HG03571 (cell line): Measurements from ENCODE around the gene ZNF716.
"Not testable (repeated sequence)": the region's sequence is repeated elsewhere in the genome, so short reads cannot be mapped to it uniquely, and the experiment has no call there.

Source experiments
- ATAC-seq: cut with Tn5 transposase; IDR thresholded peaks from one replicate; pipeline ENCODE4 v1.9.1; 2021; ENCODE audit not compliant: unreplicated experiment

ZNF716 gene

DNA sequence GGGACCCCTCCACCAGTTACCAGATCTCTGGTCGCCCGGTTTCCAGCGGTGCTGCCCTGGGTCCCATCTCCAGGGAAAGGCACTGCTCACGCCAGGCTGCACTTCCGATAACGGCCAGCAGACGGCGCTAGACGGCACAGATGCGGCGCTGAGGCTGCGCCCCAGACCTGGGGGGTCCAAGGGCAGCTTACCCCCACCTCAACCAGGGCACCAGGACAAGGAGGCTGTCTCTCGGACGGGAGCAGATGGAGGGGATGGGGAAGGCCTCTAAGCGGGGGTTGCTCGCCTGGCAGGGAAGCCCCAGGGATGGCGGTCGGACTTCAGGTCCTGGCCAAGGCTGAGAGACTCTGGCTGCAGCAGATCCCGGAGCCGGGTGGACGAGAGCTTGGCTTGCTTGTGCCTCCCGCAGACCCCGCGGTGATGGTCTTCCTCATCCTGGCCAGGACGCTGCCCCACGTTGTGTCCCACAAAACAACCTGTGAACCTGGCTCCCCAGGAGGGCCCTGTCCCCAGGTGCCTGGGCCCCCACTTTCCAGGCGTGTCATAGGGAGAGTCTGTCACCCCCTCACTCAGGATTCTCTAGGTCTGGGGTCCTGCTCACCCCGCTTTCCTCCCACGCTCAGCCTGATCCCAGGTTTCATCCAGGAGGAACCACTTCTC lies 23.9 kb upstream of the ZNF716 start:
- no peak for ATAC-seq

DNA sequence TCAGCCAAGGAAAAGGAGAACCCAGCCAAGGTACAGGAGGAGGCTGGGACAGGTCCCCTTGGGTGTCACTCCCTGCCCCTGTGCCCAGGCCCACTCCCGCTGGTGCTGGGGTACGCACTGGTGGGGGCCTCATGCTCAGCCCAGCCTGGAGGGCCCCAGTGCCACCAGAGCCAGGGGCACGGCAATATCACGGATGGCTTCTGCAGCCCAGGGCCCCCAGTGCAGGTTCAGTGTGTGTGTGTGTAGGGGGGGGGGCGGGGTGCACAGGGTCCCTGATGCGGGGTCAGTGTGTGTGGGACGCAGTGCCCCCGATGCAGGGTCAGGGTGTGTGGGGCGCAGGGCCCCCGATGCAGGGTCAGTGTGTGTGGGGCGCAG lies 23.4 kb upstream of the ZNF716 start:
- no peak for ATAC-seq

DNA sequence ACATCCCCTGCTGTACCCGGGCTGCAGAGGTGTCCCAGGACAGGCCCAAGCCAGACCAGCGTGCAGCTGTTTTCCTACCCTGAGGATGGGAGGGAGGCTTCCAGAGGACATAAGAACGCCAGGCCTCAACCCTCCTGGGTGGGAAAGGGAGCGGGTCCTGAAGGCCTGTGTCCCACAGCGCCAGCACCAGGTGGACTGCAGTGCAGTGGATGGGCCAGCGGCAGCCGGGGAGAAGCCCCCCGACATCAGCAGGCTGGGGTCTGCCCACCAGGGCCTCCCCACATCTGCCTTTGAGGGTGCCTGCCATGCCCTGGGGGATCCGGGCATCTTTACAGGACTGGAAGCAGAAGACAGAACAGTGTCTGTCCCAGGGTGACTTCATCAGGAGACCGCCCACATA lies 22.8 kb upstream of the ZNF716 start:
- no peak for ATAC-seq

DNA sequence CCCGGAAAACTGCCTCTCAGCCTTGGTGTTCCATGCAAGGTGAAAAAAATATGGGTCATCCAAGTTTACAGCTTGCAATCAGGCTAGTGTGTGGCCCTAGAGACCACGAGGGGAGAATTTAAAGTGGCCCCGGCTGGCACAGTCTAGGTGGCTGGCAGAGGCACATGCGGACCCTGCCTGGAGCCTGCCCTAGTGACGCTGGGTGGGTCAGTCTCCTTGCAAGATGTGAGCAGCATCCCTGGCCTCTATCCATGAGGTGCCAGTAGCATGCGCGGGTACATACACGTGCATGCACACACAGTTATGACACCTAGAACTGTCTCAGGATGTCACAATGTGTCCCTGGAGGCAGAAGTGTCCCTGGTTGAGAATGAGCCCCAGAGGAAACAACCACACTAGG lies 22.4 kb upstream of the ZNF716 start:
- ATAC-seq: no peak

DNA sequence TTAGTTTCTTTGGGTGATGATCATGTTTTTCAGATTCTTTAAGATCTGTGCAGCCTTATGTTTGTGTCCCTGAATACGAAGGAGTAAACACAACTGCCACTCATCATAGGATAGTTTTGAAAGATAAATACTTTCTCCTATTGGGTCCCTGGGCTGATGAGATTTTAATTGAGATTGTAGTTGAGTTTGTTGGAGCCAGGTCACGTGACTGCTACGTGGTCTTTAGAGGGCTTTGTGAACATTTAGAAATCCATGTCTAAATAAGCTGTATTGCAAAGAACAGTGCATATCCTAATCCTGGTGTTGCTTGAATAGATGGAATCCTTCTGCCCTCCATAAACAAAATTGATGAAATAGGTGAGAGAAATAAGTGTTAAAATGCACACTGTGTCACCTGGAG lies 17.4 kb upstream of the ZNF716 start:
- ATAC-seq: no peak

DNA sequence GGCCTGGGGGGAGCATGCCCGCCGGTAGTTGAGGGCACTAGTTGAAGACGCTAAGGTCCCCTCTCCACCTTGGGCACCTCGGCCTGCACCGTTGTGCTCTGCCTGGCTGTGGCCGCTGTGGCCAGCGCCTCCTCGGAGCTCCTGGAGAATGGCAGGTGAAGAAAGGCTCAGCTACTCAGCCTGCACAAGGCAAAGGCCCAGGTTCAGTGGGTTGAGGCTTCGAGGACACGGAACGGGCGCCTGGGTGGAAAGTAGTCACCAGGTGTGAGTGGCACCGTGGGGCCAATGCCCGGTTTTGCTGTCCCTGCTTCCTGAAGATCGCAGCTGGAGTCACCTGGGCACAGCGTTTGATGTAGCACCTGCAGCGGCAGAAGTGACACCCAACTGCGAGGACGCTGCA lies 12.4 kb upstream of the ZNF716 start:
- no peak for ATAC-seq

- no peak for ATAC-seq
Observed at GRCh38 chr7:57438244-57438643, 11.7 kb upstream of the ZNF716 start.

DNA sequence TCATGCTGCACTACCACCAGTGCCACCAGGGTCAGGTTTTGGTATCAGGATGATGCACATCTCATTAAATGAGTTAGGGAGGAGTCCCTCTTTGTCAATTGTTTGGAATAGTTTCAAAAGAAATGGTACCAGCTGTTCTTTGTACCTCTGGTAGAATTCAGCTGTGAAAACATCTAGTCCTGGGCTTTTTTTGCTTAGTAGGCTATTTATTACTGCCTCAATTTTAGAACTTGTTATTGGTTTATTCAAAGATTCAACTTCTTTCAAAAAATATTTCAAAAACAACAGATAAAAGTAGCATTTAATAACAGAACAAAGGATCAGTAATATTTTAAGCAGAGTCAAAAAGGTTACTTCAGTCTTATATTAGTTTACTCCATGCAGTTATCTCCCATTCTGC lies 6.4 kb upstream of the ZNF716 start:
- ATAC-seq: no peak

DNA sequence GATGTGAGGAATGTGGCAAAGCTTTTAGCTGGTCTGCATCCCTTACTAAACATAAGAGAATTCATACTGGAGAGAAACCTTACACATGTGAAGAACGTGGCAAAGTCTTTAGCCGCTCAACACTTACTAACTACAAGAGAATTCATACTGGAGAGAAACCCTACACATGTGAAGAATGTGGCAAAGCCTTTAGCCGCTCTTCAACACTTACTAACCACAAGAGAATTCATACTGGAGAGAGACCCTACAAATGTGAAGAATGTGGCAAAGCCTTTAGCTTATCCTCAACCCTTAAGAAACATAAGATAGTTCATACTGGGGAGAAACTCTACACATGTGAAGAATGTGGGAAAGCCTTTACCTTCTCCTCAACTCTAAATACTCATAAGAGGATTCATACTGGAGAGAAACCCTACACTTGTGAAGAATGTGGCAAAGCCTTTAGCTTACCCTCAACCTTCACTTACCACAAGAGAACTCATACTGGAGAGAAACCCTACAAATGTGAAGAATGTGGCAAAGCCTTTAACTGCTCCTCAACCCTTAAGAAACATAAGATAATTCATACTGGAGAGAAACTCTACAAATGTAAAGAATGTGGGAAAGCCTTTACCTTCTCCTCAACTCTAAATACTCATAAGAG lies 19.3 kb downstream of the ZNF716 start:
- not testable (repeated sequence) for ATAC-seq

DNA sequence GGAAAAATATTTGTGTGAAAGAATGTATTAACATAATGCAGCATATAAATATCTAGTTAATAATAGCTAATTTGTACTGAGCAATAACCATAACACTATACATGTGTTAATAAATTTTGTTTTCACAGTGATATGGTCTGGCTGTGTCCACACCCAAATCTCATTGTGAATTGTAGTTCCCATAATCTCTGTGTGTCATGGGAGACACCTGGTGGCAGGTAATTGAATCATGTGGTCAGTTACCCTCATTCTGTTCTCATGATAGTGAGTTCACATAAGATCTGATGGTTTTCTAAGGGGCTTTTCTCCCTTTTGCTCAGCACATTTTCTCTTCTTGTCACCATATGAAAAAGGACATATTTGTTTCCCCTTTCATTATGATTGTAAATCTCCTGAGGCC lies 30.3 kb downstream of the ZNF716 start:
- ATAC-seq: not testable (repeated sequence)

DNA sequence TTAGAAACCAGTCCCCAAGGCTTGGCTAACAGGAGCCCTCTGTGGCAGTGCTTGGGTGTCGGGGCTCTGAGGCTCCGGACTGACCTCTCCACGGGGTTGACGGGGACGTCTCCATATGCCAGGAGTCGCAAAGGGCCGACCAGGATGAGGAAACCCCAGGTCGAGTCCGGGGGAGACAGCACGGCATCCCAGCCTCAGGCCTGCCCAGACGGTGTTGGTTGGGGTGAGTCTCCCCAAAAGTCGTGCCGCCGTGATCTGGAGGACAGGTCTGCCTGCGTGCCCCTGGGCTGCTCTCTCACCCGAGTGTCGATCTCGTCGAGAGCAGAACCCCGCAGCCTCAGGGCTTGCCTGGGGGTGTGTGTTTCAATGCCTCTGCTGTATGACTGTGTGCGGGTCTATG lies 35.0 kb downstream of the ZNF716 start:
- ATAC-seq: not testable (repeated sequence)

- no peak for ATAC-seq
Observed at GRCh38 chr7:57487957-57488356, 38.0 kb downstream of the ZNF716 start.

DNA sequence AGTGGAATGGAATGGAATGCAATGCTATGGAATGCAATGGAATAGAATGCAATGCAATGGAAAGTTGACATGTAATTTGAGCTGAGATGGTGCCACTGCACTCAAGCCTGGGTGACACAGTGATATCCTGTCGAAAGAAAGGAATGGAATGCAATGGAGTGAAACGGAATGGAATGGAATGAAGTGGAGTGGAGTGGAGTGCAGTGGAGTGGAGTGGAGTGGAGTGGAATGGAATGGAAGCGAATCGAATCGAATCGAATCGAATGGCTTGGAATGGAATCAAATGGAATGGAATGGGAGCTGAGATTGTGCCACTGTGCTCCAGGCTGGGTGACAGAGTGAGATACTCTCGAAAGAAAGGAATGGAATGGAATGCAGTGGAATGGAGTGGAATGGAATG lies 45.1 kb downstream of the ZNF716 start:
- not testable (repeated sequence) for ATAC-seq

GRCh38 chr7:57496395-57496794 lies 46.4 kb downstream of the ZNF716 start:
- ATAC-seq: no peak

GRCh38 chr7:57505176-57505575 lies 55.2 kb downstream of the ZNF716 start:
- ATAC-seq: no peak
